WI38 (cell line): Measurements from ENCODE around the gene TMEM182.

ENCODE experiments used
- H3K4me3 ChIP-seq: 2 replicates; pipeline ENCODE4 v1.5.1; 2011; ENCODE audit warnings: low read depth, mild to moderate bottlenecking, control low read depth, low read length
- TF ChIP-seq, protein P1 (sequence below): IDR thresholded peaks from 2 replicates; pipeline ENCODE4 v1.5.1; 2012; ENCODE audit warnings: low read depth, mild to moderate bottlenecking, control low read depth, low read length

TMEM182 gene

DNA sequence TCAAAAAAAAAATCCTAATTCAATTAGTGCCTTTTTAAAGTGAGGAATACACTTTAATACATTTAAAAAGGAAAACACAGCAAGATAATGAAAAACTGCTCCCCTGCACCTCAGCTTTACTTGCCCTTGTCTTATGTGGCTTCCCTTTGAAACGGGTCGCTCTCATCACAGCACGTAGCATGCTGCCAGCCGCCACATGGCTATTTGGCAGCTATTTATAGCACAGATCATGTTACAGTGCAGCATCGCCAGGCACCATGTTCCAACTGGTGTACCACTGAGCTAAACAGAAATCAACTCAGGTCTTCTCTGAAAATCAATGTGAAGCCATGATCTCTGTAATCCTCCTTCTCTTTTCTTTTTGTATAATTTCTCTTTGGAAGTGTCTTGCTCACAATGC lies 65.1 kb downstream of the TMEM182 start:
- H3K4me3 ChIP-seq: no peak overlapping the region
- TF ChIP-seq, protein P1, sequence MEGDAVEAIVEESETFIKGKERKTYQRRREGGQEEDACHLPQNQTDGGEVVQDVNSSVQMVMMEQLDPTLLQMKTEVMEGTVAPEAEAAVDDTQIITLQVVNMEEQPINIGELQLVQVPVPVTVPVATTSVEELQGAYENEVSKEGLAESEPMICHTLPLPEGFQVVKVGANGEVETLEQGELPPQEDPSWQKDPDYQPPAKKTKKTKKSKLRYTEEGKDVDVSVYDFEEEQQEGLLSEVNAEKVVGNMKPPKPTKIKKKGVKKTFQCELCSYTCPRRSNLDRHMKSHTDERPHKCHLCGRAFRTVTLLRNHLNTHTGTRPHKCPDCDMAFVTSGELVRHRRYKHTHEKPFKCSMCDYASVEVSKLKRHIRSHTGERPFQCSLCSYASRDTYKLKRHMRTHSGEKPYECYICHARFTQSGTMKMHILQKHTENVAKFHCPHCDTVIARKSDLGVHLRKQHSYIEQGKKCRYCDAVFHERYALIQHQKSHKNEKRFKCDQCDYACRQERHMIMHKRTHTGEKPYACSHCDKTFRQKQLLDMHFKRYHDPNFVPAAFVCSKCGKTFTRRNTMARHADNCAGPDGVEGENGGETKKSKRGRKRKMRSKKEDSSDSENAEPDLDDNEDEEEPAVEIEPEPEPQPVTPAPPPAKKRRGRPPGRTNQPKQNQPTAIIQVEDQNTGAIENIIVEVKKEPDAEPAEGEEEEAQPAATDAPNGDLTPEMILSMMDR: no peak

DNA sequence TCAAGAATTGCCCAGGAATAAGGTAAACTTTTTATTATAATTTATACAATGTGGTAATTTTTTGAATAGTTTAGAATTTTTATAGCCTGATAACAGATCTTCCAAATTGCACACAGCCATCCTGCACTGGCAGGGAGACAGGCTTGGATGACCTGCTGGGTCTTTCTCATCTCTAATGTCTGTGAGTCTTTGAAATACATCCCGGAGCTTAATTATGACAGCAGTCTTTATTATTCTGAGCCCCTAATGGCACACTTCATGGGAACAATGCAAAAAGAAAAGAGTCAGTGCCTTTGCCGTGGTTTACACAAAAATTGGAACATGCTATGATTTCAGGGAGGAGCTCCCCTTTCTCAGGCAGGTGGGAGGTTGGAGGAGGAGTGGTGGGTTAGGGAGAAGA lies 71.0 kb downstream of the TMEM182 start:
- TF ChIP-seq, protein P1: no peak
- H3K4me3 ChIP-seq: no peak overlapping the region

DNA sequence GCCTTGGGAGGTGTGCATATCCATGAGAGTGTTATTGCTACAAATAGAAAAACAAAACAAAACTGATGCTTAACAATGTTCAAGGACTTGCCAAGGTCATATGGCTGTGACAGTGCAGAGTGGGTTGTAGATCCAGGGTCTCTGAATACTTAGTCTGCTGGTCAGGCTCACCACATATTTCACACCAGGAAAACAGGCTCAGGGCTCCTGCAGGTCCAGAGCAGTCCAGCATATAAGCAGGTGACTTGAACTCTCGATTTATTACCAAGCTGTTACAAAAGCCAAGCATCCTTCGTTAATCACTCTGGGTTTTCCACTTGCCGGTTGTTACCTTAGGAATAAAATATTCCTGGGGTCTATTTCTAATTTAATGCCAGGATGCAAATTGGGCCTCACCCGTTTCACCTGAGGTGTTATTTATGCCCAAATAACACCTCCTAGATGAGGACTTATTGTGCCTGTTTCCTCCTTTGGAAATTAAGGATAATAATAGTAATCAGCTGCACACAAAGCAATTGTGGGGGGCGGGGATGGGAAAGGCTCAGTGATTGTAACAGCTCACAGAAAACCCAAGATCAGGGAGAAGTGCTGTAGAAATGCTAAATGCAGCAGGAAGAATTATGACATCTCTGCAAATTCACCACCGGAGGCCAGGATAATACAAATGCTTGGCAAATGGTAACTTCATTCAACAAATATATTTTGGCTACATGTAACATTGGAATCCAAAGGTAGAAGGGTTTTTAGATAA lies 72.9 kb downstream of the TMEM182 start:
- no peak overlapping the region for H3K4me3 ChIP-seq
- TF ChIP-seq, protein P1: no peak

DNA sequence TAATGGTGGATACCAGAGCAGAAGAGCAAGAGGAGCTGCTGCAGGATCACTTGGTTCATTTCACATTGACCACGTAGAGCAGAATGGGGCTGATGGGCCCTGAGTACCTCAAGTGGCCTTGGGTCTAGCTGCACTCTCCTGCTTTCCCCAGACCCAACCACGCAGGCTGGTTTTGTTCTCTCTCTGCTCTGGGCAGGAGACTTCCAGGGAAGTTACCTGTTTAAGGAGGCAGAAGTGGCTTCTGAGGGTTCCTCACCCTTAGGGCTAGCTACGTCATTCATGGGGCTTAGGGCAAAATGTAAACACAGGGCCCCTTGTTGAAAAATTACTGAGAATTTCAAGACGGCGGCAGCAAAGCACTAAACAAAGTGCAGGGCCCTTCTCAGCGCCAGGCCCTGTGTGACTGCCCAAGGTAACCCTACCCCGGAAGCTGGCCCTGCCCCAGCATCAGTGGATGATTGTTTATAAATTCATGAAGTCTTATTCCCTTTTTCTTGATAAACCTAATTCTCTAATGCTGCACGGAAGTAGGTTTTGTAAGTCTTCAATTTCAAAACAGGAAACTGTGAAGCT lies 75.9 kb downstream of the TMEM182 start:
- TF ChIP-seq, protein P1: no peak
- no peak overlapping the region for H3K4me3 ChIP-seq

DNA sequence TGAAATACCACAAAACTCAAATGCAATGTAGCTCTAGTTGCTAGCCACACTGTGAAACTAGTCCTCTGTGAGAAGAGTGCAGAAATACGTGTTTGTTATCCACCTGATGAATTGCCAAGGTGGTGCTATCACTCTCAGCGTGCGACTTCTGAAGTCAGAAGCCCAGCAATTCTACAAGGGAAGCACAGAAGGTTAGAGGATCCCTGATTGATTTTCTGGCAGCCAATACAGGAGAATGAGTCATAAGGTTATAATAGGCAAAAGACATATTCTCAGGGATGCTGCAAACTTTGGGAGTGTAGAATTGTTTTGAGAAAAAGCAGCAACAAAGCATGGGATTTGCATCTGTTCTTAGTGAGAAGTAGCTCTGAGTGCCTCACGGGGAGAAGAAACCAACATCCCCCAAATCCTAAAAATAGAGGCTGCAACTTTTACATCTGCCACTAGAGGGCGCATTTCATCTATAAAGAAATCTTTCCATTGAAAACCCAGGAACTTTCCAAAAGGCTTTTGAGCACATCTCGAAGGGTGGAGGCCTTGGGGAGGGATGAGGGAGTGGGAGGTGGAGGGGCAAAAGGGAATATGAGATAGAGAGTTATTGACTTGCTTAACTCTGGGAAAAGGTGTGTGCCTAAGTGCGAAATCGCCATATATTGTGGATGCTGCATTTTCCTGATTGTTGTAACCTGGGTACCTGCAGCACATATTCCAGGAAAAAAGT lies 78.0 kb downstream of the TMEM182 start:
- TF ChIP-seq, protein P1: peak; percentile 59
- H3K4me3 ChIP-seq: no peak overlapping the region

DNA sequence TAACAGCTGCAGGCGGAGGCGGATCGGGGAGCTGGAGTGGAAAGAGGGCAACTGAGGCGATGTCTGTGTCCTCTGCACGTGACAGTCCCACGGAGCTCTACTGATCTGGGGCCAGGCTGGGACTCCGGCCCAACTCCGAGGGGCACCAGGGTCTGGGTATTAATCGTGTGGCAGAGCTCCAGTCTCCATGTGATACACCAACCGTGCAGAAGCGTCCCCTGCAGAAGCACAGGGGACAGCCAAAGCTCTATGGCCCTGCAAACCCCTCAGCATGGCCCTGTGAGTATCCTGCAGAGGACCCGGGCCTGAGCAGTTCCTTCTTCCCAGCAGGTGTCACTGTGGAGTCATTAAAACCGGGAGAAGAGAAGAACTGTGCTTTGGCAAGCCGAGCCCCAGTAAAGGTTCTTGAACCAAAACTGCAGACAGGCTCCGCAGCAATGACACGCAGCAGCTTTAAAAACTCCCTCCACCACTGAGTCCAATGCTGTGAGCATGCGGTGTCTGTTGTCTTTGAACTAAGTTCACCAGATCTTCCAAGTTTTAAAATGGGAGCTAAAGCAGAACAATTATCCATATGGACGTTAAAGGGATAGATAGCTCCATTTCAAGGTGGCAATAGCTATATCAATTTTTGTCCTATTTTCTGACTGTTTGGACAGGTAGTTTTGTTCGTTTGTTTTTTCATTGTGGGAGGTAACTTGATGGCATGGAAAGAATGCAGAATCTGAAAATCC lies 79.4 kb downstream of the TMEM182 start:
- no peak overlapping the region for H3K4me3 ChIP-seq
- TF ChIP-seq, protein P1: peak; percentile 44
